Measurements from ENCODE around the gene MICAL3. TPM values are rescaled to one million over a fixed set of nuclear protein-coding genes. Genes with fewer than 3 reads are reported as not detected.
"Not testable (repeated sequence)": the region's sequence is repeated elsewhere in the genome, so short reads cannot be mapped to it uniquely, and the experiment has no call there.

MICAL3 gene
- total and polyA plus RNA-seq, 3 donors from 2014 or later = 103 to 106 (median 104) TPM

DNA sequence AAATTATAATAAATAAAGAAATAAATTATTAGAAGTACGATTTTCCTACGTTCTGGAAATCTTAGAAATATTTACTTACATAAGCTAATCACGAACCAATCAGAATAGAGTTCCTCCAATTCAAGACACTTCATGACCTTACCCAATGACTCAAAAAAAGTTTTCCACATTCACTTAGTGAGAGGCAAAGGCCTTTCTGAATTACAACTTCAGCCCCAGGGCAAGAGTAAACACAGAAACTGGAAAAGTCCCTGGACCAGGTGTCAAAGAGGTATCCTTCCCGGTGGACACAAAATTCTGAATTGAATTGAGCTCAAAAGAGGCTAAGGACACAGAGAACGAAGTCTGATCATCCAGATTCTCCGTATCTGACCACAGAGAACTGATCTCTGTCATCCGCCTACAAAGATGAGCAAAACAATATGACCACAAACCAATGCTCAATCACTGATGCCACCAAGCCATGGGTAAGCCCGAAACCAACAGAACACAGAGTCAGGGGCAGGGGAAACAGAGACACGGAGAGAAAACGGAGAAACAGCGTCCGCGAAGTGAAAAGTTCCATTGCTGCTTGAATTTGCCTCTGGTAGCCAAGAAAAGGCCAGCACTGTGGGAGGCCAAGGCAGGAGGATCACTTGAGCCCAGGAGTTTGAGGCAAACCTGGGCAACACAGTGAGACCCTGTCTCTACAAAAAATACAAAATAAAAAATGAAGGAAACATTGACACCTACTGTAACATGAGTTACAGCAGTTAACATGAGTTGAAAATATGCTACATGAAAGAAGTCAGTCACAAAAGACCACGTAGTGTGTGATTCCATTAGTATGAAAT is 256.9 kb downstream of the MICAL3 start:
- Histone ChIP-seq H3K9me3 (no peaks in the 10 kb centered on the region), H3K4me1 (no peaks in the 10 kb centered on the region), H3K4me3 (no peak overlapping the region), H3K36me3 (ENCODE audit: low read depth, missing control alignments) (no peaks in the 10 kb centered on the region), H3K27me3 (no peaks in the 10 kb centered on the region), H3K27ac (no peak overlapping the region)
- 94% methylated on average over 14 of the region's 14 CpGs for WGBS, 2 donors
- no peak for DNase-seq
- TF ChIP-seq POLR2A (IDR thresholded peaks at IDR 0.05) = no peak
- TF ChIP-seq, protein P1, sequence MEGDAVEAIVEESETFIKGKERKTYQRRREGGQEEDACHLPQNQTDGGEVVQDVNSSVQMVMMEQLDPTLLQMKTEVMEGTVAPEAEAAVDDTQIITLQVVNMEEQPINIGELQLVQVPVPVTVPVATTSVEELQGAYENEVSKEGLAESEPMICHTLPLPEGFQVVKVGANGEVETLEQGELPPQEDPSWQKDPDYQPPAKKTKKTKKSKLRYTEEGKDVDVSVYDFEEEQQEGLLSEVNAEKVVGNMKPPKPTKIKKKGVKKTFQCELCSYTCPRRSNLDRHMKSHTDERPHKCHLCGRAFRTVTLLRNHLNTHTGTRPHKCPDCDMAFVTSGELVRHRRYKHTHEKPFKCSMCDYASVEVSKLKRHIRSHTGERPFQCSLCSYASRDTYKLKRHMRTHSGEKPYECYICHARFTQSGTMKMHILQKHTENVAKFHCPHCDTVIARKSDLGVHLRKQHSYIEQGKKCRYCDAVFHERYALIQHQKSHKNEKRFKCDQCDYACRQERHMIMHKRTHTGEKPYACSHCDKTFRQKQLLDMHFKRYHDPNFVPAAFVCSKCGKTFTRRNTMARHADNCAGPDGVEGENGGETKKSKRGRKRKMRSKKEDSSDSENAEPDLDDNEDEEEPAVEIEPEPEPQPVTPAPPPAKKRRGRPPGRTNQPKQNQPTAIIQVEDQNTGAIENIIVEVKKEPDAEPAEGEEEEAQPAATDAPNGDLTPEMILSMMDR (IDR thresholded peaks at IDR 0.05) = no peak
- intact Hi-C loops (cut with DNase I; ENCODE audit: low total_unique reads) = no loop called here

GRCh38 chr22:17764852-17765251 is 259.5 kb downstream of the MICAL3 start:
- DNase-seq; H3K36me3 ChIP-seq (ENCODE audit: low read depth, missing control alignments); H3K27me3 ChIP-seq; H3K4me1 ChIP-seq; H3K4me3 ChIP-seq; H3K27ac ChIP-seq; H3K9me3 ChIP-seq; intact Hi-C loops (cut with DNase I; ENCODE audit: low total_unique reads): not testable (repeated sequence)
- WGBS, 2 donors = 94 to 95% methylated on average over 5 of the region's 5 CpGs

DNA sequence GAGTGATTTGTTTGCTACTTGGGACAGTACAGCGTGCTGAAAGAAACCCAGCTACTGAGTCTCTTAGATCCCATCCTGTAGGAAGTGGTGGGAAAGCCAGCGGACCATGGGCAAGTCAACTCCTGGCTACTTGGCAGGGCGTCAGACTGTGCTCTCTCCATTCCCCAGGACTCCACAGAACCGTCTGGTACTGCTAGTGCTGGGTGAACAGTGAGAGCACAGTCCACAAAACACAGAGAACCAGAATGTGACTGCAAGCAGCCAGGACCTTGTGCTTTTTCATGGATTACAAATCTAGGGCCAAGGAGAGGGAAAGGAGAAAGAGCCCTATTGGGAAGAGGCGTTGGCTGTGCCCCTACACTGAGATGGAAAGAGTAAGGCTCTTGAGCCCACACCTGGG is 260.3 kb downstream of the MICAL3 start:
- TF ChIP-seq, protein P1 (IDR thresholded peaks at IDR 0.05) = no peak
- TF ChIP-seq POLR2A (IDR thresholded peaks at IDR 0.05) = no peak
- no peaks in the 10 kb centered on the region for H3K36me3 ChIP-seq (ENCODE audit: low read depth, missing control alignments)
- H3K4me1 ChIP-seq = no peaks in the 10 kb centered on the region
- DNase-seq = no peak
- intact Hi-C loops (cut with DNase I; ENCODE audit: low total_unique reads) = no loop called here
- WGBS, 2 donors = 41 to 50% methylated on average over 5 of the region's 5 CpGs
- no peaks in the 10 kb centered on the region for H3K27me3 ChIP-seq
- no peak overlapping the region for H3K27ac ChIP-seq
- no peaks in the 10 kb centered on the region for H3K9me3 ChIP-seq
- no peak overlapping the region for H3K4me3 ChIP-seq

DNA sequence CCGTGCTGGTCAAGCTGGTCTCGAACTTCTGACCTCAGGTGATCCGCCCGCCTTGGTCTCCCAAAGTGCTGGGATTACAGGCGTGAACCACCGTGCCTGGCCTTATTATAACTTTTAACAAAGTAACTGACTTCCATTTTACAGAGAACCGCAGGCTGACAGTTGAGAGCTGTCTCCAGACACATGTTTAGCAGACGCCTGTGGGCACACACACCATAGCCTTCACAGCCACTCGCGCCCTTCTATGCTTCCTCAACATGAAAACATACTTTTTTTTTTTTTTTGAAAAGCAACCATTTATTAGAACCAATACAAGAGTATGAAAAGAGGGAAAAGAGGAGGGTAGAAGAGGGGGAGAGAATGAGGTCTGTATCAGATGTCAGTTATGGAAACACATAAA is 260.9 kb downstream of the MICAL3 start:
- H3K36me3 ChIP-seq (ENCODE audit: low read depth, missing control alignments); DNase-seq; H3K27me3 ChIP-seq; intact Hi-C loops (cut with DNase I; ENCODE audit: low total_unique reads); H3K27ac ChIP-seq; H3K9me3 ChIP-seq; H3K4me1 ChIP-seq; H3K4me3 ChIP-seq: not testable (repeated sequence)
- 80 to 89% methylated on average over 10 of the region's 10 CpGs for WGBS, 2 donors

DNA sequence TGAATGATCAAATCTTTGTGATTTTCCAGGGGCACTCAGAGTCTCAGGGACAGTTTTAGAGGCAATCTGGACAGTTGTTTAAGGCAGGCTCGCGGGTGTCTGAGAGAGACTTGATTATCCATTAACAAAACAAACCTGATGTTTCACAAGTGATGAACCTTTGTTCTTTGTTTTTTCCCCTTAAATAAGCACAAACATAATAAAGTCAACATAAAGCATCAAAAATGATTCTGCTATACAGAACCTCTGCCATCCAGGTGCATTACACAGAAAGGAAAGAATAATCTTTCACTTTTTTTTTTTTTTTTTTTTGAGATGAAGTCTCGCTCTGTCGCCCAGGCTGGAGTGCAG is 263.2 kb downstream of the MICAL3 start:
- Histone ChIP-seq H3K4me3 (no peak overlapping the region), H3K27ac (no peak overlapping the region), H3K4me1 (no peaks in the 10 kb centered on the region), H3K36me3 (ENCODE audit: low read depth, missing control alignments) (no peaks in the 10 kb centered on the region), H3K9me3 (no peaks in the 10 kb centered on the region), H3K27me3 (no peaks in the 10 kb centered on the region)
- intact Hi-C loops (cut with DNase I; ENCODE audit: low total_unique reads) = no loop called here
- 84 to 93% methylated on average over 4 of the region's 4 CpGs for whole genome bisulfite sequencing, 2 donors
- DNase-seq = no peak
- TF ChIP-seq, protein P1 (IDR thresholded peaks at IDR 0.05) = no peak
- no peak for TF ChIP-seq POLR2A (IDR thresholded peaks at IDR 0.05)

Measured in testis (tissue), 3 donors.